ENCODE measurements around the gene BCL7B.
"Not testable (repeated sequence)": the region's sequence is repeated elsewhere in the genome, so short reads cannot be mapped to it uniquely, and the experiment has no call there.

BCL7B gene

DNA sequence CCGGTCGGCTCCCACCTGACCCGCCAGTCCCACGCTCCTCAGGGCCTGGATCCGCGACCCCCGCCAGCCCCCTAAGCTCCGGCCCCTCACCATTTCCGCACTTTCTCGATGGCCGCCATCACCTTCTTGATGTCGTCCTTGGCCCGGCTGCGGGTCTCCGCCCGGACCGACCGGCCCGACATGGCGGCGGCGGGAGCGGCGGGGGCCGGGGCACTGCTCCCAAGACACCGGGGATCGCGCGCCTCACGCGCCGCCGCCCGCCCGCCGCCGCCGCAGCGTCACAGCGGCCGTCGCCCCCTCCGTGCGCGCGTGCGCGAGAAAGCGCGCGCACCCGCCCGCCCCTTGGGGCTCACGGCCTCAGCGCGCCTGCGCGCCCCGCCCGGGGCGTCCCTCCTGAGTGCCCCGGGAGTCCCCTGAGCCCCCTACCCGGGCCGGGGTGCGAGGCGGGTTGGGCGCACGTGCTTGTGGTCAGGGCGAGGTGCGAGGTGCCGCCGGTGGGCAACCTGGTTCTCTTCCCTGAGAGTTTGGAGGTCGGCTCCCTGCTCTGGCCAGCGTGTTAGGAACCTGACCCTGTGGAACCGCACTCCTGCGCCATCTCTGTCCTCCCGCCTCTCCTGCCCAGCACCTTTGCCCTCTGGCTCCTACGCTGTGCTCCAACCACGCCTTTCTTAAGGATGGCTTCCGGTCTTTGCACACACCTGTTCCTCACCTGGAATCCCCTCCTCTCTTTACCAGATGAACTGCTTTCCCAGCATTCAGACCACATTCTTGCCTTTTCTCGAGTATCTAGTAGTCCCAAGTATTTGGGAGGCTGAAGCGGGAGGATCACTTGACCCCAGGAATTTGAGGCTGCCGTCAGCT, at the start of gene BCL7B:
Gene BCL7B (minus strand): TSS at position 294 of the 861 bp plus-strand sequence. CDS start 112 bp downstream, at position 182.
- DNase-seq (ENCODE audit: low read depth in 2 of 2) = peak; percentile 68 to 71

DNA sequence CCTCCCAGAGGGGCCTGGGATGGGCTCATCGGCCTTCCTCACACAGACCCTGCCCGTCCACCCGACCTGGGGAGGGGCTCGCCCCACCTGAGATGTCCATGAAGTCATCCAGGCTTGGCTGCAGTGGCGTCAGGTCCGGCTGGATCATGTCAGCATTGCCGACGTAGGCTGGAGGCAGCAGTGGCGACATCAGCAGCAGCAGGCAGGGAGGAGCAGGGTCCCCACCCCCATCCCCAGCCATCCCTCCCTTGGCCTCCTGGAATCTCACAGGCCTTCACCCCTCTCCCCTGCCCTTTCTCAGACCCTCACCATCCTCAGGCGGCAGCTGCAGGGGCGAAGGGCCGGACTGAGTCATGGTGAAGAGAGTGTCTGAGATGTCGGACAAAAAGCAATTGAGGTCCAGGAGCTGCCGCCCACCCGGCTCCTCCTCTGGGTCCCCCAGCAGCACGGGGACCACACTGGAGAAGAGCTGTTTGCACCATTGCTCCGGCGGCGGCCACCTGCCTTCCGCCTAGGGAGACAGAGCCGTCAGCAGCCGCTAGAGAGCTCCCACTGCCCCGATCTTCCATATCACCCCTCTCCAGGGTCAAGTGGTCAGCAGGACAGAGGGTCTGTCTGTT, 48.2 kb upstream of the BCL7B start:
- DNase-seq (ENCODE audit: low read depth in 2 of 2) = no peak

DNA sequence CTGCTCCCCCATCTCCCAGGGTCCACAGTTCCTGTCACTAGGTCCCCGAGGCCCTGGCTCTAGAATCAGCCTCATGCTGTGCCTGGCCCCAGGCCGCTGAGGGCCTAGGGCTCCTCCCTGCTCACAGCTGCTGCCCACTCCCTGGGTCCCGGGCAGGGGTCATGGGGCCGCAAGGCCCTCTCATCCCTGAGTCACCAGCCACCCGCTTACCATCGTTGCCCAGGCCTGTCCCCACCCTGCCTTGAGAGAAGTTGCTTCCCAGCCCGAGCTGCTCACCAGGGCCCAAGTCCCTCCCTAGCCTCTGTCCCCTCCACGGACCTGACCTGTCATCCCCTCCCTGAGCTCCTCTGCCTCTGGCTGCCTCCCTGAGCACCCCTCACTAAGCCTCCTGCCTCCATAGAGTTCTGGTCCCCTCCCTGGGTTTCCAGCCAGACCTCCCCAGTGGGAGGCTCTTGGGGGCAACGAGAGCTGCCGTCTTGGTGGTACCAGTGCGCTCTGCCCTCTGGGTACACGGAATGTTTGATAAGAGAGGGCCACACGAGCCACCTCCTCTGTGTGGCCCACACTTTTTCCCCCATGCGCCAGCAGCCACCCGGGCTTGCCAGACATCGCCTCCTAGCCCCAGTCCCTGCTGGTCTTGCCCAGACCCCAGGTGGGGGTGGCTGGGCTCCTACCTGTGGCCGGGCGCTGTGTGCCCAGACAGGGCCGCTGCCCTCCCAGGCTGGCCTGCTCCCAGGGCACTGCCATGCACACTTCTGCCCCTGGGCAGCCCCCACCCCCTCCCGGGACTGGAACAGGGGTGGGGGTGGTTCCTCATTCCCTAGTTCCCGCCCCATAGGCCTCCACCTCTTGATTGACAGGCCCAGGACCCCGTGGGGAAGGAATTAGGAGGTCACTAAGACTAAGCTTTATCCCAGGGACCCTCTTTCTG, 45.5 kb upstream of the BCL7B start:
- no peak for DNase-seq (ENCODE audit: low read depth in 2 of 2)

DNA sequence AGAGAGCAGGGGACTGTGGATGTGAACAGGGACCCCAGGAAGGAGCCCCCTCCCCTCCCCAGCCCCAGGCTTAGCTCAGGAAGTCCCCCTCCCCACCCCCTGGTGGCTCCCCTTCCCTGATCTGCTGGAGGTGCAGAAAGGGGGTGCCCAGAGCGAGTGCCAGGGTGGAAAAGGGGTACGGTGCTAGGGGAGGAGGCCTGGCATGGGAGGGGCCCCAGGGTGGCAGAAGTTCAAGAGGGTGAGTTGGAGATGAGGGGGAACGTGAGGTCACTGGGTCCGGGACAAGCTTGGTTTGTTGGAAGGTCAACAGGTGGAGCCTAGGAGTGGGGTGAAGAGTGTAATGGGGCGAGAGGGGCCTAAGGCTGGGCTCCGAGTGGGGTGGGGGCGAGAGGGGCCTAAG, 42.4 kb upstream of the BCL7B start:
- no peak for DNase-seq (ENCODE audit: low read depth in 2 of 2)

DNA sequence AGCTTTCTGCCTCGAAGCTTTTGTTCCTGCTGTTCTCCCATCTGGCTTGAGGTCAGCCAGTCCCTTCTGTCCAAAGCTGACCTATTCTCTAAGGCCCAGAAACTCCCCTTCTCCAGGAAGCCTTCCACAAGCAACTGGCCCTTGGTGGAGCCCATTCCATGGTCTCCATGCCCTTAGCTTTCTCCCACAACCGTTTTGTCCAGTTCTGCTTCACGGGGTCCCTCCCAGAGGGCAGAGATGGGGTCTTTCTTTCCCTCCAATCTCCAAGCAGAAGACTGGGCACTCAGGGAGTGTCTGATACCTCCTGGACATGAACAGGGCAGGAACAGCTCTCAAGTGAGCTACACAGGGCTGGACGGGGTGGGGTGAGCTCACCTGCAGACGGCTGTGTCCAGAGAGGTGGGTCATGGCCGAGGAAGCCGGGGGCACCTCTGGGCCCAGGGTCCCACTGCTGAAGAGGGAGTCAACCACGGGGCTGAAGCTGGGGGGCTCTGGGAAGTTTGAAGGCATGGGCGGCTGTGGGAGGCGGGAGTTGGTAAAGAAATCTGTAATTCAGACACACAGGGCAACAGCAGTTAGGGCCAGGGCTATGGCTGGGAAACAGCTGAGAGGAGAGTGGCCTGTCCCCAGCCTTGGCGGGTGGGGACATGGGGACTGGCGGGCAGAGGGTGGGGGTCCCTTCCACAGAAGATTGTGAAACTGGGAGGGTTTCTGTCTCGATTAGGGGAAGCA, 41.8 kb upstream of the BCL7B start:
- no peak for DNase-seq (ENCODE audit: low read depth in 2 of 2)

DNA sequence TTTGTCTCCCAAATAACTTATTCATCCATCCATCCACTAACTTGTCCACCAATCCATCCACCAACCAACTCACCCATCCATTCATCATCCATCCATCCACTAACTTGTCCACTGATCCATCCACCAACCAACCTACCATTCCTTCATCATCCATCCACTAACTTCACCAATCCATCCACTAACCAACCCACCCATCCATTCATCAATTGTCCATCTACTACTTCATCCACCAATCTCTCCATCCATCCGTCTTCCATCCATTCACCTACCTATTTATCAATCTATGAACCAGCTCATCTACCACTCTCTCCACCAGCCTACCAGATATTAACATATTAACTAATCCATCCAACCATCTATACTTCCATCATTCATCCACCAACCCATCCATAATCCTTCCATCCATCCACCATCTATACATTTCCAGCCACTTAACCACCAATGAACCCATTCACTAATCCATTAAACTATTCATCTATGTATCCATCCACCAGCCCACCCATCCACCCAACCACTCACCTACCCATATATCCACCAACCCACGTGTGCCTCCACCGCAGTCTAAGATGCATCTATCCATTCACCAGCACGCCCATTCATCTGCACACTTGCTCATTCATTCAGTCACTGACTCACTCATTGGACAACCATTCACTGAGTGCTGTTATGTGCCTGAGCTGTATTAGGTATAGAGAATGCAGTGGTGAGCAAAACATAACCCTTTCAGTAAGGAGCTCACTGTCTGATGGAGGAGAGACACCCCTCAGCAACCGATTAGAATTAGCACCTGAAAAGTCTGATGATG, 40.7 kb upstream of the BCL7B start:
- no peak for DNase-seq (ENCODE audit: low read depth in 2 of 2)

DNA sequence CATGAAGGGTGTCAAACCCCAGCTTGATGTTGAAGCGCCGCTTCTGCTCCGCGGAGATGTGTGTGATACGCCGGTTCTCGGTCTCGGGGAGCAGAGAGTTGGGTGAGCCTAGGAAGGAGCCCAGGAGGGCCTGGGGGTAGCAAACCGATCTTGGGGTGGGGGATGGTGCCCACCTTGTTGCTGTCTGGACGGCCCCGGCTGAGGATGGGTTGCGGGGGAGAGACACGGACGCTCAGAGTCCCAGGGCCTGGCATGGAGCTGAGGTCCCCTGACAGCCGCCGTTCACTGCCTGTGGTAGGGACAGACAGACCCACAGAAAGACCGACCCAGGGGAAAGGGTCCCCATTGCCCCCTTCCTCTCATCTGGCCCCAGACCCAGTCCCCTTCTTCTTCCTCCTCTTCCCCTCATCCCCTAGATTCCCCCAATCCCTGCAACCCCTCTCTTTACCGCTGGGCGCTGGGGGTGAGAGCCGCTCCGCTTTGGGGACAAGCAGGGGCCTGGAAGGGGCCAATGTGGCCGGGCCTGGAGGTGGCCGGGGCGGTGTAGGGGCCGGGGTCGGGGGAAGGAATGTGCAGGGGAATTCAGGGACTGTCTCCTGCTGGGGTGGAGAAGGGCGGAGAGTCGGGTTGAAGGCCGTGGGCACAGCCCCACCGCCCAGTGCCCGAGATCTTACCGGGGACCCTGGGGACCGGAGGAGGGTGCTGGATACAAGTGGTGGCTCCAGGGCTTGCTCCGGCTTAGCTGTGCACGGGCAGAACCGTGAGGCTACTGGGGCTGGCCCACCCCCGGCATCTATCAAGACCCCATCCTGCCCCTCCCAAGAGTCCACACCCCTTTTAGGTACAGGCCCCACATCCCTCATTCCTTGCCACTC, 38.9 kb upstream of the BCL7B start:
- DNase-seq (ENCODE audit: low read depth in 2 of 2) = no peak

DNA sequence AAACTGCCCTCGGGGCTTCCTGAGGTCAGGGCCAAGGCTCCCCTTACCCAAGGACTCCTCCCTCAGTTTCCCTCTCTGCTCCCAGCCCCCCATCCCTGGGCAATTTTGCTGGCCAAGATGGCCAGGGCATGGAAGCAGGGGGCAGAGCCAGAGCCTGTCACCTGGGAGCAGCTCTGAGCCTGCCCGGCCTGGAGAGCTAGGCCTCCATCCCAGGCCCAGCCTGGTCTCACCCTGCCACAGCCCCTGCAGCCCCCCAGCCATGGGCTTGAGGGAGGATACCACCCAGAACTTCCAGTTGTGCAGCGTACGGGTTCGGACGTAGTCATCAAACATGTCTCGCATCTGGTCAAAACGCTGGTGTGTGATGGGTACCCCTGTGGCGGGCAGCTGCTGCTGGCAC, 37.9 kb upstream of the BCL7B start:
- DNase-seq (ENCODE audit: low read depth in 2 of 2) = no peak

DNA sequence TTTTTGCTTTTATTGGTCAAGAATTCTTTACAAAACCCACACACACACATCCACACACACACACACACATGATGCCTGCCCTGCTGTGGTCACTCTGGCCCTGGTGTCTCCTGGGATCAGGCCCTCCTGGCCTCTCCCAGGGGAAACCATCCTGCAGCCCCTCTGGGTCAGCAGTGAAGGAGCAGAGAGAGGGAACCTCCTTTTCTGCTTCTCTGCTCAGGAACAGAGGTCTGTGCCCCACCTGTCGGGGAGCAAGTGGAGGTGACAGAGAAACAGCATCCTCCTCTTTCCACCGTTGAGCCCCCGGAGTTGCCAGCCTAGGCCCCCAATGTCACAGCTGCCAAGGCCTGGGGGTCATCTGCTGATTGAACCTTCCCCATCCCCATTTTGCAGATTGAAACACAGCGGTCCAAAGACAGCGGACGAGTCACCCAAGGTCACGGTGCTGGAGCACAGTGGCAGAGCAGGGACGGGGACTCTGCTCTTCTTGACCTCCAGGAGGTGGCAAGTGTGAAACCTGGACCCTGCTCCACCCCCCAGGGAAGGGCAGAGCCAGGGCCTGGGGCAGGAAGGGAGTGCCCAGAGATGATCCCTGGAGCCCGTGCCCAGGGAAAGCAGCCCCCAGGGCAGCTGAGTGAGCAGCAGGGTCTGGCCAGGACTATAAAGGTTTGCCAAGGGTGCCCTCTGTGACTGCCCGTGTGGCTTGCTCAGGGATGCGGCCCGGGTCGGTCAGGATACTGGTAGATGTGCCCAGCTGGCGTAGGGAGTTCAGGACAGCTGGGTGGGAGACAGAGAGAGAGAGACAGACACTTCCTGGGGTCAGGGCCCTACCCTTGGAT, 35.9 kb upstream of the BCL7B start:
- no peak for DNase-seq (ENCODE audit: low read depth in 2 of 2)

DNA sequence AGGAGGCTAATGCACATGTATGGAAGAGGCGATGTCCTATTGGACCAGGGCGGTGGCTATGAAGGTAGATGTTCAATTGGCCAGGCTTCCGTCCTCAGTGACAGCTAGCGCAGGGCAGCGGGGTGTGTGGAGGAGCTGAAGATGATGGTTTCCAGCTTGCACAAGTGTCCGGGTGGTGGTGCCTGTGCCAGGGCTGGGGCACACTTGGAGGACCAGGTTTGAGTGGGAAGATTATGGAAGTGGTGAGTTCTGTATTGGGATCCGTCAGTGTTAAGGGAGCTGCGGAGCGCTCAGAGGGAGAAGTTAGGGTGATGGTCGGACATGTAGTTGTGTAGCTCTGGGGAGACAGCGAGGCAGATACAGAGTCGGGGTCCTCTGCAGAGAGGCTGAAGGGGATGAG, 29.4 kb upstream of the BCL7B start:
- DNase-seq (ENCODE audit: low read depth in 2 of 2) = no peak

DNA sequence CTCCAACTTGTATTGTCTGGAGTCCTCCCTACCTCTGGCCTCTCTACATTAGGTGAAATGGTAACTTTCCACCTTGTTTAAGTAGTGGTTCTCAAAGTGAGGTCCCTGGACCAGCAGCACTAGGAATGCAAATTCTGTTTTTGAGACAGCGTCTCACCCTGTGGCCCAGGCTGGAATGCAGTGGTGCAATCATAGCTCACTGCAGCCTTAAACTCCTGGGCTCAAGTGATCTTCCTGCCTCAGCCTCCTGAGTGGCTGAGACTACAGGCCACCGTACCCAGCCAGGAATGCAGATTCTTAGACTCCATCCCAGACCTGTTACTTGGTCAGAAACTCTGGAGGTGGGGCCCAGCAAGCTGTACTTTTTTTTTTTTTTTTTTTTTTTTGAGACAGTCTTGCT, 27.7 kb upstream of the BCL7B start:
- DNase-seq (ENCODE audit: low read depth in 2 of 2) = no peak

DNA sequence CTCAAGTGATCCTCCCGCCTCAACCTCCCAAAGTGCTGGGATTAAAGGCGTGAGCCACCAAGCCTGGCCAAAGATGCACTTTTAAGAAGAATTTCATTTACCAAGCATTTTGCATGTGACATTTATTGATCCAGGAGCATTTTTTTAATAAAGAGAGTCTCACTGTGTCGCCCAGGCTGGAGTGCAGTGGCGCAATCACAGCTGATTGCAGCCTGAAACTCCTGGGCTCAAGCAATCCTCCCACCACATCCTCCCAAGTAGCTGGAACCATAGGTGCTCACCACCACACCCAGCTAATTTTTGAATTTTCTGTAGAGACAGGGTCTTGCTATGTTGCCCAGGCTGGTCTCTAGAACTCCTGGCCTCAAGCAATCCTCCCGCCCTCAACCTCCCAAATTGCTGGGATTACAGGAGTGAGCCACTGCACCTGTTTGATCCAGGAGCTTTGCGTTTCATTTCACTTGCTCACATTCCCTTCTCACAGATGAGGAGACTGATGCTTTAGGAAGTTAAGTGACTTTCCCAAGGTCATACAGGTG, 25.2 kb upstream of the BCL7B start:
- no peak for DNase-seq (ENCODE audit: low read depth in 2 of 2)

DNA sequence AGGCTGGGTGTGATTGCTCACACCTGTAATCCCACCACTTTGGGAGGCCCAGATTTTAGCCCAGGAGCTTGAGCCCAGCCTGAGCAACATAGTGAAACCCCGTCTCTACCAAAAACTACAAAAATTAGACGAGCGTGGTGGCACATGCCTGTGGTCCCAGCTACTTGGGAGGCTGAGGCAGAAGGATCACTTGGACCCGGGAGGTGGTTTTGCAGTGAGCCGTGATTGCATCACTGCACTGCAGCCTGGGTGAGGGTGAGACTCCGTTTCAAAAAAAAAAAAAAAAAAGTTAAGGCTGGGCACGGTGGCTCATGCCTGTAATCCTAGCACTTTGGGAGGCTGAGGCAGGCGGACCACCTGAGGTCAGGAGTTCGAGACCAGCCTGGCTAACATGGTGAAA, 23.5 kb upstream of the BCL7B start:
- not testable (repeated sequence) for DNase-seq (ENCODE audit: low read depth in 2 of 2)

DNA sequence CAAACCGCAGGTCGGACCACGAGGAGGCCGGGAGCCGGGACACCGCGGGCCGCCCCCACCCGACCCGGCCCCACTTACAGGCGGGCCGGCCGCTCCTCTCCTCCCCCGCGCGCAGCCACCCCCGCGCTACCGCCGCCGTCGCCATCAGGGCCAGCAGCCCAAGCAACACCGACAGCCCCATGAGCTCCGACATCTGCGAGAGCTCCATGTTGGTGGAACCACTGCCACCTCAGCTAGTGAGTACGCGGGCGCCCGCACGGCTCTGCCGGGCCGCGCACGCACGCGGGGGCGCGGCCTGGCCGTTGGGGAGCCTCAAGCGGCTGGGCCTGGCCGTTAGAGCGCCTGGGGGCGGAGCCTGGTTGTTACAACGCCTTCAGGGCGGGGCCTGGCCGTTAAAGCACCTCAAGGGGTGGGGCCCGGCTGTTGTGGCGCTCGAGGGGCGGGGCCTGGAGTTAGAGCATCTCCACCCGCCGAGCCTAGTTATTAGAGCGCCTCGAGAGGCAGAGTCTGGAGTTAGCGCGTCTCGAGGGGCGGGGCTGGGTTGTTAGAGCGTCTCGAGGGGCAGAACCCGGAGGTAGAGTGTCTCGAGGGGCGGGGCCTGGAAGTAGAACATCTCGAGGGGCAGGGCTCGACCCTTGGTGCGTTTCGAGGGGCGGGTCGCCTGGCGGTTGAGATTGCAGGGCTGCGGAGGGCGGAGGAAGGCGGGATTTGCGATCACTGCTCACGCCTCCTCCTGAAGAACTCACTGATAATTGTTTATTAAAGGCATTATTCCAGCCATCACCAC, 21.0 kb upstream of the BCL7B start, which contains the start of gene TBL2:
Gene TBL2 (minus strand): TSS at position 238 of the 787 bp plus-strand sequence. CDS start 30 bp downstream, at position 208.
- DNase-seq (ENCODE audit: low read depth in 2 of 2) = peak; percentile 97

DNA sequence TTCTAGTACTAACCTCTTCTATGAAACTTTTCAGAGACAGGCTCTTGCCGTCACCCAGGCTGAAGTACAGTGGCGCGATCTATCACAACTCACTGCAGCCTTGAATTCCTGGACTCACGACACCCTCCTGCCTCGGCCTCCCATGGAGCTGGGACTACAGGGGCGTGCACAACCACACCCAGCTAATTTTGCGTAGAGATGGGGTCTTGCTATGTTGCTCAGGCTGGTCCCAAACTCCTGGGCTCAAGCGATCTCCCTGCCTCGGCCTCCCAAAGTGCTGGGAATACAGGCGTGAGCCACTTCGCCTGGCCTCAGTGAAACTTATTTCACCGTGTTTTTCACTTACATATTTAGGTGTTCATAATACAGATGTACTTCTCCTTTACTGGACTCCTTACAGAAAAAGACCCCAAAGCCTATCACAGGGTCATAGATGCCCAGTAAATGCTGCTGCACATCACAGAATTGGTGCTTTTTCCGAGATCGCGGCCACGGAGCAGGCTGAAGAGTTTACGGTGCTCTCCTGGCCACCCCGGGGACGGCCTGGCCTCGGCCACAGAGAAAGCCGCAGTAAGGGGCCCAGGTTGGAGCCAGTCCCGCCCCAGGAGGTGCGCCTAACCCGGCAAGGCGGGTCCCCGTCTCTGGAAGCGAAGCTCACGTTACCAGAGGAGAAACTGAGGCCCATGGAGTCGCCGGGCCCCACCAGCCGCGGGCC, 20.3 kb upstream of the BCL7B start:
- DNase-seq (ENCODE audit: low read depth in 2 of 2) = no peak

DNA sequence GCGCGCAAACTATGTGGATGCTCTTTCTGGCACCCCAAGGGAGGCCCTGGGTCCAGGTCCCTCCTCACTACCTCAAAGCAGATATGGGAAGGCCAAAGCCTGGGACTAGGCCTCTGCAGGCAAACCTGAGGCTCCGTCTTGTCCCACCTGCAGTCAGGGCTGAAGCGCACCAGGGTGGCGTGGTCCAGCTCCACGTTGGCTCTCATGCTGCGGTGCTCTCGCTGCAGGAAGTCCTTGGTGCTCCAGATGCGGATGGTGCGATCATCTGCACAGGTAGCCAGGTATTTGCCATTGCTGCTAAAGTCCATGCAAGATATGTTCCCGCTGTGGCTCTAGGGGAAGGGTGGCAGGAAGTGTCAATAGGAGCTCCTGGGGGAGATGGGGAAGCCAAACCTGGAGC, 16.3 kb upstream of the BCL7B start:
- no peak for DNase-seq (ENCODE audit: low read depth in 2 of 2)

DNA sequence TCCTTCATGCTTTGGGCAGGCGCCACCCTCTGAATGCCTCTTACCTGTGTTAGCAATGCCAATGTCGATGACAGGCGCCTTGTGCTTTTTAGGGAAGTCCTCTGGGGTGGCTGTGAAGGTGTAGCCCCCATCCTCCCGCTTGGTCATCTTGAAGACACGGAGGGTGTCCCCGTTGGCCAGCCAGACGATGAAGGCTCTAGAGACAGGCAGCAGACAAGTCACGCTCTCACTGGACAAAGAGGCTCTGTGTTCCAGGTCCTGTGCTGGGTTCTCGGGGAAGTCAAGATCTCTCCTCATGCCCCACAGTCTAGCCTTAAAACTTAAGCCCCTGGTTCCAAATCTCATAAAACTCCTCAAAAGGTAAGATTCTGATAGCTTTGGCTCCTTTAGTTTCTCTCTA, 15.8 kb upstream of the BCL7B start:
- DNase-seq (ENCODE audit: low read depth in 2 of 2) = no peak
